Osteoblast (primary cell): ENCODE measurements around the gene TOR3A. TPM values are rescaled to one million over a fixed set of nuclear protein-coding genes. Genes with fewer than 3 reads are reported as not detected.

Experiments used
- DNase-seq: peaks from one replicate; pipeline ENCODE4 v3.0.0; 2011; ENCODE audit warnings: low spot score, mixed read lengths; ENCODE audit not compliant: insufficient read length; ENCODE audit errors: missing footprints
- H2AFZ ChIP-seq: 2 replicates; pipeline ENCODE4 v1.6.0; 2011; ENCODE audit warnings: mild to moderate bottlenecking, low read length
- H3K27ac ChIP-seq: 2 replicates; pipeline ENCODE4 v1.5.1; 2011; ENCODE audit warnings: mild to moderate bottlenecking, low read depth, low read length, moderate library complexity
- H3K27me3 ChIP-seq: 2 replicates; pipeline ENCODE4 v1.6.0; 2012; ENCODE audit warnings: mild to moderate bottlenecking, control low read depth, inconsistent platforms, low read length, moderate library complexity; ENCODE audit not compliant: insufficient read depth
- H3K36me3 ChIP-seq: 2 replicates; pipeline ENCODE4 v1.5.1; 2011; ENCODE audit warnings: mild to moderate bottlenecking, low read length, control low read depth, moderate library complexity; ENCODE audit not compliant: insufficient read depth
- H3K4me1 ChIP-seq: 2 replicates; pipeline ENCODE4 v1.5.1; 2011; ENCODE audit warnings: mild to moderate bottlenecking, low read length, control low read depth, moderate library complexity; ENCODE audit not compliant: insufficient read depth
- H3K4me2 ChIP-seq: 2 replicates; pipeline ENCODE4 v1.6.0; 2011; ENCODE audit warnings: mild to moderate bottlenecking, low read length; ENCODE audit not compliant: insufficient read depth
- H3K4me3 ChIP-seq: fragments of 200-600 bp; sonication (generic); 3 replicates; pipeline ENCODE4 v1.5.1; 2012; ENCODE audit warnings: mild to moderate bottlenecking, low read length, inconsistent platforms; ENCODE audit not compliant: insufficient read depth
- H3K79me2 ChIP-seq: 2 replicates; pipeline ENCODE4 v1.6.0; 2012; ENCODE audit warnings: mild to moderate bottlenecking, low read length, control low read depth, inconsistent platforms; ENCODE audit not compliant: insufficient read depth
- H3K9me3 ChIP-seq: 2 replicates; pipeline ENCODE4 v1.5.1; 2011; ENCODE audit warnings: low read depth, low read length, control low read depth
- H4K20me1 ChIP-seq: 2 replicates; pipeline ENCODE4 v1.6.0; 2012; ENCODE audit warnings: mild to moderate bottlenecking, low read length, control low read depth; ENCODE audit not compliant: insufficient read depth
- total RNA-seq: library from RNA; depleted of rRNA; stranded (reverse); fragments of >200 nt; gene quantifications from 2 replicates; pipeline ENCODE4 v1.2.3, GENCODE V29; 2012
- TF ChIP-seq, protein P1 (sequence below): IDR thresholded peaks from 2 replicates; pipeline ENCODE4 v1.5.1; 2011; ENCODE audit warnings: mild to moderate bottlenecking, low read depth, low read length, moderate library complexity; ENCODE audit errors: extremely low read depth

Gene TOR3A
- total RNA-seq, 1 donor = 44.2 TPM

DNA sequence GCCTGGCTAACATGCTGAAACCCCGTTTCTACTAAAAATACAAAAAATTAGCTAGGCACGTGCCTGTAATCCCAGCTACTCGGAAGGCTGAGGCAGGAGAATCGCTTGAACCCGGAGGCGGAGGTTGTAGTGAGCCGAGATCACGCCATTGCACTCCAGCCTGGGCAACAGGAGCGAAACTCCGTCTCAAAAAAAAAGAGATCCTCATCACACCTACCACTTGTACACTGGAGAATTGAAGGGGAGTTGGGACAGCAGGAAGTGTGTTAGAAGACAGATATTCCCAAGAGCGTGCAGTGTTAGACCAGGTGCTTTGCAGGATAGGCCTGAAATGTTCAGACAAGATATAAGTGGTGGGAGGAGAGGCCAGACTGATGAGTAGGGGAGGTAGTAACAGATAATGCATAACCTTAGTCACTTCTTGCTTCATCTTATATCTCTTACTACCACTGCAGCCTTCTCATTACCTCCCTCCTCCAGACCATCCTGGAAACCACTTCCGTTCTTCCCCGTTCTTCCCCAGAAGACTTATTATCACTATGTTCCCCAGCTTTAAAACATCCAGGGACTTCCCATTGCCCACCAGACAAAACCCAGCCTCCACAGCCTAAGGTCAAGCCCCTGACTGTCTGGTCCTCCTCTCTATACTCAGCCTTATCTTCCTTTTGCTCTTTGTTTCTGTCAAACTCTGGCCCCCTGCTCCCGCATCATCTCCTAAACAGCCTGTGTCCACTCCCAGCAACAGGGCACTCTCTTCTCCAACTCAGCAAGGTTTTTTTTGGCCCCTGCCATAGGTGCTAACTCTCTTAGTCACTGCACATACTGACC is 34.8 kb upstream of the TOR3A start:
- Histone ChIP-seq H3K27ac (peak overlapping the region; percentile 8), H3K4me1 (peaks cover 13% of the 10 kb centered on the region), H3K36me3 (peaks cover 5% of the 10 kb centered on the region), H2AFZ (no peak overlapping the region), H4K20me1 (peaks cover 6% of the 10 kb centered on the region), H3K4me3 (no peak overlapping the region), H3K4me2 (peak overlapping the region; percentile 41), H3K9me3 (no peaks in the 10 kb centered on the region), H3K79me2 (peaks cover 43% of the 10 kb centered on the region), H3K27me3 (no peaks in the 10 kb centered on the region)
- TF ChIP-seq, protein P1, sequence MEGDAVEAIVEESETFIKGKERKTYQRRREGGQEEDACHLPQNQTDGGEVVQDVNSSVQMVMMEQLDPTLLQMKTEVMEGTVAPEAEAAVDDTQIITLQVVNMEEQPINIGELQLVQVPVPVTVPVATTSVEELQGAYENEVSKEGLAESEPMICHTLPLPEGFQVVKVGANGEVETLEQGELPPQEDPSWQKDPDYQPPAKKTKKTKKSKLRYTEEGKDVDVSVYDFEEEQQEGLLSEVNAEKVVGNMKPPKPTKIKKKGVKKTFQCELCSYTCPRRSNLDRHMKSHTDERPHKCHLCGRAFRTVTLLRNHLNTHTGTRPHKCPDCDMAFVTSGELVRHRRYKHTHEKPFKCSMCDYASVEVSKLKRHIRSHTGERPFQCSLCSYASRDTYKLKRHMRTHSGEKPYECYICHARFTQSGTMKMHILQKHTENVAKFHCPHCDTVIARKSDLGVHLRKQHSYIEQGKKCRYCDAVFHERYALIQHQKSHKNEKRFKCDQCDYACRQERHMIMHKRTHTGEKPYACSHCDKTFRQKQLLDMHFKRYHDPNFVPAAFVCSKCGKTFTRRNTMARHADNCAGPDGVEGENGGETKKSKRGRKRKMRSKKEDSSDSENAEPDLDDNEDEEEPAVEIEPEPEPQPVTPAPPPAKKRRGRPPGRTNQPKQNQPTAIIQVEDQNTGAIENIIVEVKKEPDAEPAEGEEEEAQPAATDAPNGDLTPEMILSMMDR = no peak
- DNase-seq = no peak

DNA sequence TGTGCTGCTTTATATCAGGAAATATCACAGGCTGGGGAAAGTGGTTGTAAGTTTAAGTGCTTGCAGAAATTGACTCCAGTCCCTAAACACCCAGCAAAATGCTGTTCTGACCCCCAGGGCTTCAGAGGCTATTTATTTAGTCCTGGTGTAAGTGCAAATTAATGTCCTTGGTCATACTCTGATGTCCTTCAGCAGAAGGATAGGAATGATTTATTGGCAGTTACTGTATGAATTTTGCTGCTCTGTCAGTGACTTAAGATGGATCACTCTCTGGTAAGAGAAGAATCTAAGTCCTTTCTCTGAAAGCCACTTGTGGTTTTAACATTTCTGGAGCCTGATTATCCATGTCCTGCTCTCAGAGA is 34.3 kb upstream of the TOR3A start:
- TF ChIP-seq, protein P1 = no peak
- no peaks in the 10 kb centered on the region for H3K27me3 ChIP-seq
- H2AFZ ChIP-seq = no peak overlapping the region
- H3K79me2 ChIP-seq = peaks cover 37% of the 10 kb centered on the region
- H3K4me3 ChIP-seq = no peak overlapping the region
- no peak for DNase-seq
- peaks cover 13% of the 10 kb centered on the region for H3K4me1 ChIP-seq
- H3K9me3 ChIP-seq = no peaks in the 10 kb centered on the region
- peaks cover 5% of the 10 kb centered on the region for H3K36me3 ChIP-seq
- H3K4me2 ChIP-seq = peak overlapping the region; percentile 41
- H4K20me1 ChIP-seq = peaks cover 6% of the 10 kb centered on the region
- peak overlapping the region; percentile 8 for H3K27ac ChIP-seq

DNA sequence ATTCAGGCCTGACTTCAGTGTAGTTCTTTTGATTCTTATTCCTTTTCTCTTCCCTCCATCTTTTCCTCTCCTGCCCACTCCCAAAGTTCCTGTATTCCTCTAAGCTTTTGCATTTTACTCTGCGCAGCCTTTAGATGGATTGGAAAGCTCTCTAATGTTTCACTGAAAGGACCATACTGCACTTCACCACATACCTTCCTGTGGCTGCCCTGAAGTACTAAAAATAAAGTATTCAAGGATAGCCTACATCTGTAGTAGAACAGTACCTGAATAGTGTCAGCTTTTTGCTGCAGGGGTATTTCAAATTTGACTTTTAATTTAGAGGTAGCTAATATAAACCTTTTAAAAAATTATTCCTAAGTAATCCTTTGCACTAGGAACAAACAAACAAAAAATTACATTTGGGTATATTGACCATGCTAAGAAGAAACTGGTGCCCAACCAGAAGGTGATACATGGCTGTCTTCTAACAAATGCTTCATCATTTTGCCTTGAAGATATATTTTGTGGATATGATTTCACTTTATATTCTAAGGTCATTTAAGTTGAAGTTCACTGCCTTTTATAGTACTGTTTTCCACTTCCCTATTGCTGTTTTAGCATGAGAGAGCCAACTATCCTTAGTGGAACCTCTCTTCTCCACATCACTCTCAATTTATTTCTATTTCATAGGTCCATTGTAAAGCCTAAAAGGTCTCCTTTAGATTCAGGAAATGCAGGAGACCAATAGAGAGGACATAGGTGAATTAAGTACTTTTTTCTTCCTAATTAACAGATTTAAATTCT is 33.3 kb upstream of the TOR3A start:
- TF ChIP-seq, protein P1 = no peak
- Histone ChIP-seq H3K27me3 (no peaks in the 10 kb centered on the region), H3K9me3 (no peaks in the 10 kb centered on the region), H3K4me3 (no peak overlapping the region), H3K4me2 (no peak overlapping the region), H3K79me2 (peaks cover 28% of the 10 kb centered on the region), H4K20me1 (no peaks in the 10 kb centered on the region), H3K27ac (no peak overlapping the region), H2AFZ (no peak overlapping the region), H3K36me3 (peaks cover 5% of the 10 kb centered on the region), H3K4me1 (peaks cover 13% of the 10 kb centered on the region)
- no peak for DNase-seq

DNA sequence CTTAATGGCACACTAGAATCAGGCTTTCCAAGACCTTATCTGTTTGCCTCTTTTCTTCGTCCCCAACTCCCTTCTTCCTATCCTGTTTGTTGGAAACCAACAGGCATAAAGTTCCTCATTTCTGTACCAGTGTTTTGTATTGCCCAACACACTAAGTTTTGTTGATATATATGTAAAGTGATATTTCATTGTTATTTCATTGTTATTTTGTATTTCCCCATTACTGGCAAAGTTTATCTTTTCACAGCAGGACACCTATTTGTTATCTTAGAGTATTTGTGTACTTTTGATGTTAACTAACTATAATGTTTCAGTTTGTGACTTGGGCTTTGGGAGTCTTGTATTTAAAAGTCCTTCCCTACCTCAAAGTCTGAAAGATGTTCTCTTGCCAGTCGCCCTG is 29.1 kb upstream of the TOR3A start:
- Histone ChIP-seq H3K4me1 (peaks cover 11% of the 10 kb centered on the region), H3K79me2 (peaks cover 7% of the 10 kb centered on the region), H3K36me3 (peaks cover 5% of the 10 kb centered on the region), H3K4me3 (no peak overlapping the region), H2AFZ (no peak overlapping the region), H4K20me1 (no peaks in the 10 kb centered on the region), H3K27ac (no peak overlapping the region), H3K4me2 (no peak overlapping the region), H3K27me3 (no peaks in the 10 kb centered on the region), H3K9me3 (no peaks in the 10 kb centered on the region)
- TF ChIP-seq, protein P1 = no peak
- no peak for DNase-seq
